ENCODE results near the gene ATP7B. TPM values are rescaled to one million over a fixed set of nuclear protein-coding genes. Genes with fewer than 3 reads are reported as not detected.

Gene ATP7B
- total RNA-seq, 1 donor, result 5.6 TPM

DNA sequence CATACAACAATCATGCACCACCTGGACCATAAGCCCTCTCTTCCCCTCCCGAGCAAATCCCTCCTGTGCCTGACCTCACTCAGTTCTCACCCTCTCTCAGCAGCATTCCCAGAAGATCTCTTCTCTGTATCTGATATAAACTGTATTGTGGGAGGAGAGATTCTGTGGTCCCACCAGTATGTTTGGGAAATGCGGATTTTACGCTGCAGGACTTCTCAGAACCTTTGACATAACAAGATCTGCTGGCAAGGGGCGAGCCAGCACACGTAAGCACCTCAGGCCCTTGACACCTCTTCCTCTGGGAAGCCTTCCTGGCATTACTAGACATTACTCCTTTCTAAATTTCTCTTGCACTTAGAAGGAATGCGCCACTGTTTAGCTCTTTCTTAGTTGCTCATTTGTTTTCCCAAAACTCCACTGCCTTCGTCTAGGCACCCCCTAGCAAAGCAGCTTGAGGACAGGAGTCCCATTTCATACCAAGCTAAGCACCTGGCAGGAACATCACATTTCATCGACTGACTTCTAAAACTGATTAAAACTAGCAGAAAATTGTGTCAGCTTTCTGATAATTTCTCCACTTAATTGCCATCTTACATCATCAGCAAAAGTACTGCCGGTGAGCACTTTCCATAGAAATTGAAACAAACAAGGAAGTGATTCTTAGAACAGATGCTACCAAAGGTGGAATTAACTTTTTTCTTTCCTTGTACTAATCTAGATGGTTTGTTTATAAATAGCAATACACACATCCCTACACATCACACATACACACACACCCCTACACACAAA, 86.3 kb downstream of the ATP7B start:
- no peak for DNase-seq (ENCODE audit: low read depth)
- no peak overlapping the region for H3K4me3 ChIP-seq (ENCODE audit: low read depth, low read length)
- TF ChIP-seq, protein P1, sequence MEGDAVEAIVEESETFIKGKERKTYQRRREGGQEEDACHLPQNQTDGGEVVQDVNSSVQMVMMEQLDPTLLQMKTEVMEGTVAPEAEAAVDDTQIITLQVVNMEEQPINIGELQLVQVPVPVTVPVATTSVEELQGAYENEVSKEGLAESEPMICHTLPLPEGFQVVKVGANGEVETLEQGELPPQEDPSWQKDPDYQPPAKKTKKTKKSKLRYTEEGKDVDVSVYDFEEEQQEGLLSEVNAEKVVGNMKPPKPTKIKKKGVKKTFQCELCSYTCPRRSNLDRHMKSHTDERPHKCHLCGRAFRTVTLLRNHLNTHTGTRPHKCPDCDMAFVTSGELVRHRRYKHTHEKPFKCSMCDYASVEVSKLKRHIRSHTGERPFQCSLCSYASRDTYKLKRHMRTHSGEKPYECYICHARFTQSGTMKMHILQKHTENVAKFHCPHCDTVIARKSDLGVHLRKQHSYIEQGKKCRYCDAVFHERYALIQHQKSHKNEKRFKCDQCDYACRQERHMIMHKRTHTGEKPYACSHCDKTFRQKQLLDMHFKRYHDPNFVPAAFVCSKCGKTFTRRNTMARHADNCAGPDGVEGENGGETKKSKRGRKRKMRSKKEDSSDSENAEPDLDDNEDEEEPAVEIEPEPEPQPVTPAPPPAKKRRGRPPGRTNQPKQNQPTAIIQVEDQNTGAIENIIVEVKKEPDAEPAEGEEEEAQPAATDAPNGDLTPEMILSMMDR (IDR thresholded peaks at IDR 0.05; ENCODE audit: insufficient read depth, low read depth, low read length), result no peak

DNA sequence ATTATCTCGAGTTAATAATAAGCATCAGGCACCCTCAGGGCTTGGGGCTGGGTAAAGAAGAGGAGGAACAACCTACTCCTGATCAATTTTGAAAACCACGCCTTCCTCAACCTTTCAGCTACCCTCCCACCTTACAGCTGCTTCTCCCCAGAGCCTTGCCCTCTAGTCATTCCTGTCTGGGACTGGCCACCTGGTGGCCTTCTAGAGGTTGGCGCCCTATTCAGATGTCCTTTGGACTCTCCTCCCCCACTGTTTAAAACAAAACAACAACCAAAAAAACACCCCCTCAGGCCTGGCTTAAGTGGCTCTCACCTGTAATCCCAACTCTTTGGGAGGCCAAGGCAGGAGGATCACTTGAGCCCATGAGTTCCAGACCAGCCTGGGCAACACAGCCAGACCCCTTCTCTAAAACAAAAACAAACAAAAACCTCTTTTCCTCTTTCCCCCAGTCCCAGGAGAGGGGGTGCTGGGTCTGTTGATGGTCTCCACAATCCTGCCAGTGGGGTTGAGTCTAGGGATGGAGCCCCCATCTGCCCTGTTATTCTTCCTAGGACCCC, 87.2 kb downstream of the ATP7B start:
- DNase-seq (ENCODE audit: low read depth), result no peak
- TF ChIP-seq, protein P1 (IDR thresholded peaks at IDR 0.05; ENCODE audit: insufficient read depth, low read depth, low read length), result peak; percentile 29
- H3K4me3 ChIP-seq (ENCODE audit: low read depth, low read length), result no peak overlapping the region

DNA sequence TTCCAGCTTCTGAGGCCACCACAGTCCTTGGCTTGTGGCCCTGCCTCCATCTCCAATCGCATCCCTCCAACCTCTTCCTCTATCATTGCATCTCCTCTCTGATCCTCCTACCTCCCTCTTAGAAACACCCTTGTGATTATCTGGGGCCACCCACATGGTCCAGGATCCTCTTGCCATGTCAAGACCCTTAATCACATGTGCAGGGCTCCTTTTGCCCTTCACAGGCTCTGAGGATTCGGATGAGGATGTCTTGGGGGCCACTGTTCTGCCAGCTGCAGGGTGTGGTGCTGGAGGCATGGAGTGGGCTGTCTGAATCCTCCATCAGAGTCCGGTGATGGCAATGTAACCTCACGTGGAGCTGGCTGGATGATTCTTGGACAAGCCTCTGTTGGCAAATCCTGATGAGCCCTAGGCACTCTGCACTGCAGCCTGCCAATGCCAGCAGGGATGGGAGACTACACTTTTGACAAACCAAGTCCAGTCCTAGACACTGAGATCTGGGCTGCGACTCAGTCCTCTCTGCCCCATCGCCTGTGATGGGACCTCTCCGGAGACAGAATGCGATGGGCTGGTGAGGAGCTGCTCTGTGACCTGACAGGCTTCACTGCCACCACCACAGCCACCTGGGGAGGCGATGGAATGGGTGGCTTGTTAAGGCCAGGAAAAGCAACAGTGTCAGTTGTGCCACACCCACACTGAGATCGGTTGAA, 88.3 kb downstream of the ATP7B start:
- DNase-seq (ENCODE audit: low read depth), result no peak
- no peak overlapping the region for H3K4me3 ChIP-seq (ENCODE audit: low read depth, low read length)
- TF ChIP-seq, protein P1 (IDR thresholded peaks at IDR 0.05; ENCODE audit: insufficient read depth, low read depth, low read length), result no peak

DNA sequence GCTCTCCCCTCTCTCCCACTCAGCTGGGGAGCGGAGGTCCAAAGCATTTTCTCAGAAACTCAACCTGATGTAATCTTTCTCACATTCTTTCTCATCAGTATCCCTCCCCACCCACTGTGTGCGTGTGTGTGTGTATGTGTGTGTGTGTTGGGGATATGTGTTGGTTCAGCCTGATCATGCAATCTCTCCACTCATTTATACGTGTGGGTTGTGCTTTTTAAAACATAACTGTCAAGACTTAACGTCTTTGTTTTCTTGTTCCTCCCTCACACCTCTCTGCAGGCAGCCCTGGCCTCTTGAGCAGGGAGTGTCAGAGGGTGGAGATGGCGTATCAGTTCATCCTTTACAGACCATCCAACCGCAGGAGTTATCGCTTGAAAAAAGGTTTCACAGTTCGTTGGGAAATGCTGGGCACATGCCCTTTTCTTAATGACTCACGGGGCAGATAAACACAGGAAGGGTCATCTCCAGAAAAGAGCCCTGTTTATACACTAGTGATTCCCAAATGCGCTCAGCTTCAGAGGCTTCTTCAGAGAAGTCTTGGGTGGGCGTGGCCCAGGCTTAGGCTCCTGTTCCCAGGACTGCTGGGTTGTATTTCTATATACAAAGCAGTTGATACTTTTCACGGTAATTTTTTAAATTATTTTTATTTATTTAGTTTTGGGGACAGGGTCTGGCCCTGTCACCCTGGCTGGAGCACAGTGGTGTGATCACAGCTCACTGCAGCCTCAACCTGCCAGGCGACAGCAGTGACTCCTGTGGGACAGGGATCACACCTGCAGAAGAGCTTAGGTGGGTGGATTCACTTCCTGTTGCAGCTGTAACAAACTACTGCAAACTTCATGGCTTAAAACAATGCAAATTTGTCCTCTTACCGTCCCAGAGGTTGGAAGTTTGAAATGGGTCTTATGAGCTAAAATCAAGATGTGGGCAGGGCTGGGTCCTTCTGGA, 89.2 kb downstream of the ATP7B start:
- DNase-seq (ENCODE audit: low read depth), result peak; percentile 63
- TF ChIP-seq, protein P1 (IDR thresholded peaks at IDR 0.05; ENCODE audit: insufficient read depth, low read depth, low read length), result no peak

DNA sequence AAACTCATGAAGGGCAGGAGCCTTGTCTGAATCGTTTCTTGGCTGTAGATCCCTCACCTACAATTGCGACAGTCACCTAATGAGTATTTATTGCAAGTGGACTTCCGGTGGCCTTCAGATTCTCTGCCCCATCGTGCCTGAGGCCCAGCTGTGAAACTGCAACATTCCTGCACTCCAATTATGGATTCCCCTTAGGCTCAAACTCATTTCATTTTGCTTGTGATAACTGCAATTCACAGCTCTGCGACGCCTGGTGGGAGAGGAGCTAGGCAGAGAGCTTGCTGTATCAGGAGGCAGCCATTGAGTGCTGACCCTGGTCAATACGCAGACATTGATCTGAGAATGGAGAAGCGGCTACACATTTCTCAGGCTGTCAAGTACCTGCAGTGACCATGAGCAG, 90.5 kb downstream of the ATP7B start:
- no peak overlapping the region for H3K4me3 ChIP-seq (ENCODE audit: low read depth, low read length)
- no peak for DNase-seq (ENCODE audit: low read depth)
- TF ChIP-seq, protein P1 (IDR thresholded peaks at IDR 0.05; ENCODE audit: insufficient read depth, low read depth, low read length), result no peak

More for the DNA sequence above, 89.2 kb downstream of the ATP7B start:
- no peak overlapping the region for H3K4me3 ChIP-seq (ENCODE audit: low read depth, low read length)

DNA sequence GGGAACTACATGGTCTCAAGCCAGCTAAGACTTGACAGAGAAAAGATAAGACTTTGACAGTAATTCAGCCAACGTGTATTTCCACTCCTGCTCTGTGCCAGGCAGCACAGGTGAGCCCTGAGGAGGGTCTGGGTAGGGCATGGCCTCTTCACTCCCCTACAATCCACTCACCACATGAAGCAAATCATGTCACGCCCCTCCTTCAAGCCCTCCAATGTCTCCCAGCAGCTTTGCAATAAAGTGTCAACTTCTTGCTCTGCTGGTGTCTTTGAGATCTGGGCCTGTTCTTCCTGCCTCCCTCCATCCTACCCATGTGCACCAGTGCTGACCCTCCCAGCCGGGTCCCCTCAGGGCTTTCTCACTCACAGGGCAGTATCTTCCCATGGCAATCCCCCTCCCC, 91.0 kb downstream of the ATP7B start:
- no peak for DNase-seq (ENCODE audit: low read depth)
- TF ChIP-seq, protein P1 (IDR thresholded peaks at IDR 0.05; ENCODE audit: insufficient read depth, low read depth, low read length), result no peak
- H3K4me3 ChIP-seq (ENCODE audit: low read depth, low read length), result no peak overlapping the region
